KOPT-K1 (cell line): ENCODE data around the gene GPI.
"Not testable (repeated sequence)": the region's sequence is repeated elsewhere in the genome, so short reads cannot be mapped to it uniquely, and the experiment has no call there.

ENCODE experiments used
- H3K27ac ChIP-seq: fragments of 200-600 bp; sonication (generic); 2 replicates; pipeline ENCODE4 v1.5.1; 2016; ENCODE audit warnings: antibody characterized with exemption, mild to moderate bottlenecking, low read depth, low read length; ENCODE audit not compliant: poor library complexity, severe bottlenecking
- H3K36me3 ChIP-seq: fragments of 200-600 bp; sonication (generic); 2 replicates; pipeline ENCODE4 v1.5.1; 2017; ENCODE audit warnings: antibody characterized with exemption, mild to moderate bottlenecking, low read length, moderate library complexity; ENCODE audit not compliant: insufficient read depth
- H3K9me3 ChIP-seq: fragments of 200-600 bp; sonication (generic); 2 replicates; pipeline ENCODE4 v1.5.1; 2017; ENCODE audit warnings: antibody characterized with exemption, low read length, mild to moderate bottlenecking; ENCODE audit not compliant: insufficient read depth, poor library complexity, severe bottlenecking

Gene GPI

DNA sequence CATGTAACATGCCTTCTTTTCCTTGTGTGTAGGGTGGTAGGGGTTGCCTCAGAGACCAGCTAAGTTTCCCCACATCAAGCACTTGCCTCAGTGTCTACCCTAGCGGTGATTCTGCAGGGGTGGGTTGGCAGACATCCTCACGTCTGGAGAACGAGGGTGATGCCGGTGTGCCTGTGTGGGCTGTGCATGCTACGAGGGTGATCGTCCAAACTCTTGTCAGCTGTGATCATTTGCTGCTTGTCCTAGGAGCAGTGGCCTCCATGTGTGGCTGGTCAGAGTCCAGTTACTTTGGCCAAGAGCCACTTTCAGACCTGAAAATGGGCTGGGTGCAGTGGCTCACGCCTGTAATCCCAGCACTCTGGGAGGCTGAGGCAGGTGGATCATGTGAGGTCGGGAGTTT lies 5.1 kb downstream of the GPI start:
- peaks cover 88% of the 10 kb centered on the region for H3K36me3 ChIP-seq
- no peaks in the 10 kb centered on the region for H3K9me3 ChIP-seq
- H3K27ac ChIP-seq = no peak overlapping the region

- peaks cover 95% of the 10 kb centered on the region for H3K36me3 ChIP-seq
- no peaks in the 10 kb centered on the region for H3K9me3 ChIP-seq
- no peak overlapping the region for H3K27ac ChIP-seq
Measured at GRCh38 chr19:34370983-34371382, 6.0 kb downstream of the GPI start.

GRCh38 chr19:34373601-34374288 lies 8.7 kb downstream of the GPI start:
- peaks cover 93% of the 10 kb centered on the region for H3K36me3 ChIP-seq
- H3K27ac ChIP-seq = no peak overlapping the region
- H3K9me3 ChIP-seq = no peaks in the 10 kb centered on the region

GRCh38 chr19:34375598-34375997 lies 10.6 kb downstream of the GPI start:
- Histone ChIP-seq H3K27ac (no peak overlapping the region), H3K9me3 (no peaks in the 10 kb centered on the region), H3K36me3 (peaks cover 93% of the 10 kb centered on the region)

DNA sequence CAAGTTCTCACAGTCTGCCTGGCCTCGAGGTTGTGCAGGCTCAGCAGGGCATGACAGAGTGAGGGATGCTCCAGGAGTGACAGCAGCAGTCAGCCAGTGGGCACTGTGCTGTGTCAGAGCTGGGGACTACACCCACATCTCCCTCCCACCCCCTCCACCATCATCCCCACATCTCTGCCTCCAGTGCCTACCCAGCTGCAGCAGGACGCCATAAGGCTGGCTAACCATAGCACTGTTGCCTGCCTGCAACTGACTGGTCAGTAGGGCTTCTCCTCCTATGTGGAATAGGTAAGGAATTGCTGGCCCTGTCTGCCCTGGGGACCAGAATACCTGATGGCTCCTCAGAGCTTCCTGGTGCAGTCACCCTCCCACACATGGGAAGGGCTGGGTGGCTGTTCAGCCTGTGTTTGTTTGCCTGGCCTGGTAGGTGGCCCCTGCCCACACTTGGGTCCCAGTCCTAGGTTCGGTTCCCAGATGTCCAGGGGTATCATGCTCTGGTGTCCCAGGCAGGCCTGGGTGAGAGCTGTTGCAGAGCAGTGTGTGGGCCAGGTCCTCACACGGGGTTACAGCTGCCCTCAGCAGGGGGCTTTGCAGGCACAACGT lies 15.7 kb downstream of the GPI start:
- H3K9me3 ChIP-seq = no peaks in the 10 kb centered on the region
- no peak overlapping the region for H3K27ac ChIP-seq
- peaks cover 98% of the 10 kb centered on the region for H3K36me3 ChIP-seq

DNA sequence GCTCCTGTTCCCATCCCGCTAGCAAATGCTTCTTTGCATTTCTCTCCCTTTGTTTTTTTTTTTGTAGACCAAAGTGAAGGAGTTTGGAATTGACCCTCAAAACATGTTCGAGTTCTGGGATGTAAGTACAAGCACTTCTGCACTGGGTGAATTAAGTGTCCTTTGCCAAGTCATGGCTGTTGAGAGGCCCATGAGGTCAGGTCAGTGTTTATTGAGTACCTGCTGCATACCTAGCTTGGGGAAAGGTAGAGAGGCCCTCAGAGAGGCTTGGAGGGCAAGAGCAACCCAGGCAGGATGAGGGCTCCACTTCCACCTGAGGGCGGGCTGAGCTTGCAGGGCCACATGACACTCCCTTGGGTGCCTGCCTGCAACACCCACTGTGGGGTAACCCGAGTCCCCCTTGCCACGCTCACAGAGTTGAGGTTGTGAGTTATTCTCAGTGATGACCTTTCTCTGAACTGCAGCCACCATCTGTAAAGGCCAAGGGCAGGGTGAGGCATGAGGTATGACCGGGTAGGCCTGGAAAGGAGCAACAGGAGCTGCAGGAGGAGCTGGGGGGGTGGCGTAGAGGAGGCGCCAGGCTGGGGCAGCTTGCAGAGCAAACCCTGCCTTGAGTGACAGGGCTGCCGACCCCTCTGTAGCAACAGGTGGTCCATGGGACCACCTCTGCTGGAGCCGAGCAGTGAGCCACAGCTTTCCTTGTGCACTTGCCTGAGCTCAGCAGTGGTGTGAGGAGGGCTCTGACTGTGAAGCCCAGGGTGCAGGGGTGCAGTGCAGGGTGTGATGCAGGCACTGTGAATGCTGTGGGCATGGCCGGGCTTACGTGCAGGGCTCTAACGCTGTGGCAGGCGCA lies 16.6 kb downstream of the GPI start:
- H3K27ac ChIP-seq = no peak overlapping the region
- H3K9me3 ChIP-seq = no peaks in the 10 kb centered on the region
- H3K36me3 ChIP-seq = peaks cover 98% of the 10 kb centered on the region

- H3K9me3 ChIP-seq = no peaks in the 10 kb centered on the region
- H3K27ac ChIP-seq = no peak overlapping the region
- peaks cover 100% of the 10 kb centered on the region for H3K36me3 ChIP-seq
Measured at GRCh38 chr19:34382471-34382870, 17.5 kb downstream of the GPI start.

DNA sequence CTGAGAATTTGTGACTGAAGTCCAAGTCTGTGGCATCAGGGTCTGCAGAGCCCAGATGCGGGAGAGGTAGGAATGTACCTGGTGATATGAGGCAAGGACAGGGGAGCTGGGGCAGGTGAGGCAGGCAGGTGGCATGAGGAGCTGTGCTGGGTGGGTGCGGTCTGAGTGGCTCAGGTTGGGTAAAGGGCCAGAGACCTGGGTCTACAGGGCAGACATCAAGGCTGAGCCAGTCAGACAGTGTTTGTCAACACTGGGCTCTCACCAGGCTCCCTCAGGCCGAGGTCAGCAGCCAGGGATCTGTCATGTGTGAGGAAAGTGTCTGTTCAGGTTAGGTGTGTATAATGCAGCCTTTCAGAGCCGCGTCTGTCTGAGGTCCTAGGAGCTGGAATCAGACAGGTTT lies 18.6 kb downstream of the GPI start:
- H3K36me3 ChIP-seq = peaks cover 100% of the 10 kb centered on the region
- no peak overlapping the region for H3K27ac ChIP-seq
- no peaks in the 10 kb centered on the region for H3K9me3 ChIP-seq

DNA sequence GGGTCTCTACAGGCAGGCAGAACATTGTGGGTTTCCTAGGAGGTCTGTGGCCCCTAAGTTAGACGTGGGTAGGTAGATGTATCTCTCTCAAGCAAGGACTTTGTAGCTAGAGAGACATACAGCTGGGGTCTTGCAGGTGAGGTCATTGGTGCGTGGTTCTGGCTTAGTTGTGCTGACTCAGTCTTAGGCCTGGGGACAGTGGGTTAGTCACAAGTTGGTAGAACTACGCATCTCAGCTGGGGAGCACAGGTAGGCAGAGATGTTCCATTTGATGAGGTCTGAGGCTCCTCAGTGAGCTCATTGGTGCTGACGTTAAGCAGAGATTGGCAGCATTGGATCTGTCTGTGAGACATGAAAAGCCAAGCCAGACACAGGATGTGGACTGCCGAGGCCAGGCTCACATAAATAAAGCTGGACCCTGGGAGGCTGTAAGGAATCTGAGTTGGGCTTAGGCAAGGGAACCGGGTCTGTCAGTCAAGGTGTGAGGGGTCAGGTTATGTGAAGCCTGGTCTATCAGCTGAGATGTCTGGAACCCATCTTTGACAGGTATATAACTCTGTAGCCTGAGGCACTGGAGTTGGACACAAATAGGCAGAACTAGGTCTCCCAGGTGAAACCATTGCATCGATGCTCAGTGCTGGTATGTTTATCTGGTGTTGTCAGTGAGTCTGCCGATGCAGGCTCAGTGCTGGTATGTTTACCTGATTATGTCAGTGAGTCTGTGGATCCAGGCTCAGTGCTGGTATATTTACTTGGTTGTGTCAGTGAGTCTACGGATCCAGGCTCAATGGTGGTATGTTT lies 21.8 kb downstream of the GPI start:
- Histone ChIP-seq H3K36me3 (peaks cover 100% of the 10 kb centered on the region), H3K27ac (no peak overlapping the region), H3K9me3 (no peaks in the 10 kb centered on the region)

DNA sequence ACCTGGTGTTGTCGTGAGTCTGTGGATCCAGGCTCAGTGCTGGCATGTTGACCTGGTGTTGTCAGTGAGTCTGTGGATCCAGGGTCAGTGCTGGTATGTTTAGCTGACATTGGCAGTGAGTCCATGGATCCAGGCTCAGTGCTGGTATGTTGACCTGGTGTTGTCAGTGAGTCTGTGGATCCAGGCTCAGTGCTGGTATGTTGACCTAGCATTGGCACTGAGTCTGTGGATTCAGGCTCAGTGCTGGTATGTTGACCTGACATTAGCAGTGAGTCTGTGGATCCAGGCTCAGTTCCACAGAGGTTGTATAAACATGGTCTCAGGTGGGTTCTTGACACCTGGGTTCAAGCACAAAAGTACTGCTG lies 22.4 kb downstream of the GPI start:
- H3K9me3 ChIP-seq = no peaks in the 10 kb centered on the region
- H3K36me3 ChIP-seq = peaks cover 100% of the 10 kb centered on the region
- H3K27ac ChIP-seq = no peak overlapping the region

DNA sequence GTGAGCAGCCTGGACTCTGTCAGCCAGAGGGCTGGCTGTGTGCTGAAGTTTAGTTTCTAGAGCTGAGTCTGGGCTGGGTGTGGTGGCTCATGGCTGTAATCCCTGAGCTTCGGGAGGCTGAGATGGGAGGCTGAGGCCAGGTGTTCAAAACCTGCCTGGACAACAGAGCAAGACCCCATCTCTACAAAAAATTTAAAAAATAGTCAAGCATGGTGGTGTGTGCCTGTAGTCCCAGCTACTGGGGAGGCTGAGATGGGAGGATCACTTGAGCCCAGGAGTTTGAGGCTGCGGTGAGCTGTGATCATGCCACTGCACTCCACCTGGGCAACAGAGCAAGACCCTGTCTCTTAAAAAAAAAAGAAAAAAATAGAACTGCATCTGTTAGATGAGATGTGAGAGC lies 23.7 kb downstream of the GPI start:
- not testable (repeated sequence) for H3K27ac ChIP-seq, H3K9me3 ChIP-seq
- peaks cover 100% of the 10 kb centered on the region for H3K36me3 ChIP-seq

DNA sequence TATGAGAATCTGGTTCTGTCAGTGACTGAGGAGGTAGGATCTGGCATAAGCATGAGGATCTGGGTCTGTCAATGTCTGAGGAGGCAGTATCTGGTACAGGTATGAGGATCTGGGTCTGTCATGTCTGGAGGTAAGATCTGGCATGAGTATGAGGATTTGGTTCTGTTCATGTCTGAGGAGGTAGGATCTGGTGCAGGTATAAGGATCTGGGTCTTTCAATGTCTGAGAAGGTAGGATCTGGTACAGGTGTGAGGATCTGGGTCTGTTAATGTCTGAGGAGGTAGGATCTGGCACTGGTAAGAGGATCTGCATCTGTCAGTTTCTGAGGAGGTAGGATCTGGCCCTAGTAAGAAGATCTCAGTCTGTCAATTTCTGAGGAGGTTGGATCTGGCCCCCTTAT lies 26.8 kb downstream of the GPI start:
- Histone ChIP-seq H3K36me3 (peaks cover 100% of the 10 kb centered on the region), H3K9me3 (no peaks in the 10 kb centered on the region), H3K27ac (no peak overlapping the region)

GRCh38 chr19:34393031-34393430 lies 28.0 kb downstream of the GPI start:
- H3K36me3 ChIP-seq = peaks cover 100% of the 10 kb centered on the region
- no peaks in the 10 kb centered on the region for H3K9me3 ChIP-seq
- no peak overlapping the region for H3K27ac ChIP-seq

DNA sequence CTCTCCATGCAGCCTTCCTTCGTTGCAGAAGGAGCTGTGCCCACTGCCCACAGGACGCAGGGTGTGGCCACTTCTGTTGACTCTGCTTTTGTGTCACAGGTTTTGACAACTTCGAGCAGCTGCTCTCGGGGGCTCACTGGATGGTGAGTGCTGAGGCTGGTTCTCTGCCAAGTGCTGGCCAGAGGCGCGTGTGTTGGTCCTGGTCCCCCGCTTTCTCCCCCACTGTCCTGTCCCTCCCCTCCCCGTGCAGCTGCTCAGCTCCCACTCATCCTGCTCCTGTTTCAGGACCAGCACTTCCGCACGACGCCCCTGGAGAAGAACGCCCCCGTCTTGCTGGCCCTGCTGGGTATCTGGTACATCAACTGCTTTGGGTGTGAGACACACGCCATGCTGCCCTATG lies 28.6 kb downstream of the GPI start:
- Histone ChIP-seq H3K27ac (no peak overlapping the region), H3K9me3 (no peaks in the 10 kb centered on the region), H3K36me3 (peaks cover 100% of the 10 kb centered on the region)

DNA sequence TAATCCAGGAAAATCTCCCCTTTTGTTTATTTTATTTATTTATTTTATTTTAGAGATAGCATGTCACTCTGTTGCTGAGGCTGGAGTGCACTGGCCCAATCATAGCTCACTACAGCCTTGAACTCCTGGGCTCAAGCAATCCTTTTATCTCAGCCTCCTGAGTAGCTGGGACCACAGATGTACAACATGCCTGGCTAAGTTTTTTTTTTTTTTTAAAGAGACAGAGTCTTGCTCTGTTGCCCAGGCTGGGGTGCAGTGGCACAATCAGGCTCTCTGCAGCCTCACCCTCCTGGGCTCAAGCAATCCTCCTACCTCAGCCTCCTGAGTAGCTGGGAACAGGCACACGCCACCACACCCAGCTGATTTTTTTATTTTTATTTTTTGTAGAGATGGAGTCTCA lies 32.9 kb downstream of the GPI start:
- Histone ChIP-seq H3K27ac (no peak overlapping the region), H3K36me3 (peaks cover 96% of the 10 kb centered on the region), H3K9me3 (no peaks in the 10 kb centered on the region)
